ENCODE measurements around the gene LPP.

Gene LPP

GRCh38 chr3:188188911-188189310 is 35.0 kb downstream of the LPP start:
- no peaks in the 10 kb centered on the region for H3K9me3 ChIP-seq (replicated peaks; ENCODE audit: insufficient read depth, low read length)
- no peaks in the 10 kb centered on the region for H3F3A ChIP-seq (ENCODE audit: insufficient read depth, low read length)
- TF ChIP-seq EZH2phosphoT487 (IDR thresholded peaks at IDR 0.05; ENCODE audit: low read length) (no peak), CTCF (IDR thresholded peaks at IDR 0.05; ENCODE audit: low read length) (no peak), EZH2 (optimal IDR thresholded peaks at IDR 0.05; ENCODE audit: low read depth, low read length) (no peak)
- no peaks in the 10 kb centered on the region for H3K9me2 ChIP-seq (replicated peaks; ENCODE audit: insufficient read depth, low read length)
- H3K4me2 ChIP-seq (ENCODE audit: low read depth, low read length), result no peak overlapping the region
- no peaks in the 10 kb centered on the region for H4K20me1 ChIP-seq (ENCODE audit: insufficient read depth, low read length)
- H3K4me3 ChIP-seq (ENCODE audit: low read length), result no peak overlapping the region
- no peaks in the 10 kb centered on the region for H3K36me3 ChIP-seq (replicated peaks; ENCODE audit: insufficient read depth, low read length)
- H3K27me3 ChIP-seq (replicated peaks; ENCODE audit: insufficient read depth, low read length), result no peaks in the 10 kb centered on the region
- no peak overlapping the region for H2AFZ ChIP-seq (ENCODE audit: low read length)
- H3K27ac ChIP-seq (ENCODE audit: low read length), result no peak overlapping the region
- no peak overlapping the region for H3K9ac ChIP-seq (ENCODE audit: low read length)
- no peak for DNase-seq
- no peaks in the 10 kb centered on the region for H3K4me1 ChIP-seq (ENCODE audit: low read length)
- H3K79me2 ChIP-seq (ENCODE audit: low read length), result no peaks in the 10 kb centered on the region

GRCh38 chr3:188191460-188191859 is 37.5 kb downstream of the LPP start:
- H3K4me3 ChIP-seq (ENCODE audit: low read length), result no peak overlapping the region
- no peak overlapping the region for H3K9ac ChIP-seq (ENCODE audit: low read length)
- no peak for DNase-seq
- H3K36me3 ChIP-seq (replicated peaks; ENCODE audit: insufficient read depth, low read length), result no peaks in the 10 kb centered on the region
- H4K20me1 ChIP-seq (ENCODE audit: insufficient read depth, low read length), result no peaks in the 10 kb centered on the region
- H3K9me2 ChIP-seq (replicated peaks; ENCODE audit: insufficient read depth, low read length), result no peaks in the 10 kb centered on the region
- no peak overlapping the region for H3K27ac ChIP-seq (ENCODE audit: low read length)
- no peaks in the 10 kb centered on the region for H3K4me1 ChIP-seq (ENCODE audit: low read length)
- H2AFZ ChIP-seq (ENCODE audit: low read length), result no peak overlapping the region
- H3K9me3 ChIP-seq (replicated peaks; ENCODE audit: insufficient read depth, low read length), result no peaks in the 10 kb centered on the region
- H3F3A ChIP-seq (ENCODE audit: insufficient read depth, low read length), result no peaks in the 10 kb centered on the region
- TF ChIP-seq EZH2 (optimal IDR thresholded peaks at IDR 0.05; ENCODE audit: low read depth, low read length) (no peak), EZH2phosphoT487 (IDR thresholded peaks at IDR 0.05; ENCODE audit: low read length) (no peak), CTCF (IDR thresholded peaks at IDR 0.05; ENCODE audit: low read length) (no peak)
- H3K4me2 ChIP-seq (ENCODE audit: low read depth, low read length), result no peak overlapping the region
- H3K27me3 ChIP-seq (replicated peaks; ENCODE audit: insufficient read depth, low read length), result no peaks in the 10 kb centered on the region
- no peaks in the 10 kb centered on the region for H3K79me2 ChIP-seq (ENCODE audit: low read length)

- Histone ChIP-seq H3K9me3 (replicated peaks; ENCODE audit: insufficient read depth, low read length) (no peaks in the 10 kb centered on the region), H3K36me3 (replicated peaks; ENCODE audit: insufficient read depth, low read length) (no peaks in the 10 kb centered on the region), H2AFZ (ENCODE audit: low read length) (no peak overlapping the region), H3K4me1 (ENCODE audit: low read length) (no peaks in the 10 kb centered on the region), H3K4me2 (ENCODE audit: low read depth, low read length) (no peak overlapping the region), H3K4me3 (ENCODE audit: low read length) (no peak overlapping the region), H3K27ac (ENCODE audit: low read length) (no peak overlapping the region), H3K9ac (ENCODE audit: low read length) (no peak overlapping the region), H3F3A (ENCODE audit: insufficient read depth, low read length) (no peaks in the 10 kb centered on the region), H3K27me3 (replicated peaks; ENCODE audit: insufficient read depth, low read length) (no peaks in the 10 kb centered on the region), H4K20me1 (ENCODE audit: insufficient read depth, low read length) (no peaks in the 10 kb centered on the region), H3K9me2 (replicated peaks; ENCODE audit: insufficient read depth, low read length) (no peaks in the 10 kb centered on the region), H3K79me2 (ENCODE audit: low read length) (no peaks in the 10 kb centered on the region)
- DNase-seq, result no peak
- TF ChIP-seq EZH2phosphoT487 (IDR thresholded peaks at IDR 0.05; ENCODE audit: low read length) (no peak), CTCF (IDR thresholded peaks at IDR 0.05; ENCODE audit: low read length) (no peak), EZH2 (optimal IDR thresholded peaks at IDR 0.05; ENCODE audit: low read depth, low read length) (no peak)
These were observed 38.1 kb downstream of the LPP start for GRCh38 chr3:188192034-188192433.

All from MM.1S (cell line).